MCF 10A (cell line): Measurements from ENCODE around the gene PPP6R2. TPM values are rescaled to one million over a fixed set of nuclear protein-coding genes. Genes with fewer than 3 reads are reported as not detected.

Experiments used
- BruUV-seq: library from RNA; stranded (reverse); fragments of 400-500 nt; replicated peaks from 2 replicates; lab custom pipeline; 2021; lab: Mats Ljungman, UMichigan
- CTCF ChIA-PET: fragments of 300-600 bp; sonication (Branson Sonifier 250); formaldehyde crosslinking; extraction: SDS; loops from one replicate; lab custom pipeline; 2021; ENCODE audit warnings: antibody characterized with exemption, inconsistent platforms; lab: Yijun Ruan, JAX
- POLR2A ChIA-PET: fragments of 300-600, 350-650 bp; sonication (Branson Sonifier 250); formaldehyde crosslinking; extraction: SDS; loops from one replicate; lab custom pipeline; 2020; ENCODE audit warnings: antibody characterized with exemption, inconsistent platforms; lab: Yijun Ruan, JAX
- DNase-seq: peaks from one replicate; pipeline ENCODE4 v3.0.0-alpha.2; 2018; ENCODE audit not compliant: unreplicated experiment
- H3K27ac Mint-ChIP-seq: one replicate; pipeline ENCODE4 v1.8.0; 2022; ENCODE audit warnings: mild to moderate bottlenecking, low read depth, mixed read lengths; ENCODE audit not compliant: unreplicated experiment
- H3K27me3 Mint-ChIP-seq: one replicate; pipeline ENCODE4 v1.8.0; 2022; ENCODE audit warnings: mixed read lengths; ENCODE audit not compliant: insufficient read depth, unreplicated experiment
- H3K36me3 Mint-ChIP-seq: one replicate; pipeline ENCODE4 v1.8.0; 2022; ENCODE audit warnings: mild to moderate bottlenecking, moderate library complexity, mixed read lengths; ENCODE audit not compliant: insufficient read depth, unreplicated experiment
- H3K4me1 Mint-ChIP-seq: one replicate; pipeline ENCODE4 v1.8.0; 2022; ENCODE audit warnings: mixed read lengths; ENCODE audit not compliant: insufficient read depth, unreplicated experiment
- H3K4me3 Mint-ChIP-seq: one replicate; pipeline ENCODE4 v1.8.0; 2022; ENCODE audit warnings: mild to moderate bottlenecking, moderate library complexity, mixed read lengths; ENCODE audit not compliant: unreplicated experiment
- H3K9me3 Mint-ChIP-seq: one replicate; pipeline ENCODE4 v1.8.0; 2022; ENCODE audit warnings: mixed read lengths; ENCODE audit not compliant: unreplicated experiment
- intact Hi-C: fragments of 100-400 bp; cut with micrococcal nuclease; formaldehyde crosslinking; loops from 2 replicates; pipeline ENCODE4 v1.14.1; 2022
- total RNA-seq: library from RNA; stranded (reverse); gene quantifications from 2 replicates; pipeline ENCODE4 v1.2.3, GENCODE V29; 2022
- TF ChIP-seq, protein P1 (sequence below): fragments of 200-600 bp; IDR thresholded peaks from one replicate; pipeline ENCODE4 v1.8.0; 2022; ENCODE audit warnings: antibody characterized with exemption, mild to moderate bottlenecking; ENCODE audit not compliant: unreplicated experiment

The PPP6R2 gene
- total RNA-seq, 1 experiment from 2014 or later, result 30.1 TPM

DNA sequence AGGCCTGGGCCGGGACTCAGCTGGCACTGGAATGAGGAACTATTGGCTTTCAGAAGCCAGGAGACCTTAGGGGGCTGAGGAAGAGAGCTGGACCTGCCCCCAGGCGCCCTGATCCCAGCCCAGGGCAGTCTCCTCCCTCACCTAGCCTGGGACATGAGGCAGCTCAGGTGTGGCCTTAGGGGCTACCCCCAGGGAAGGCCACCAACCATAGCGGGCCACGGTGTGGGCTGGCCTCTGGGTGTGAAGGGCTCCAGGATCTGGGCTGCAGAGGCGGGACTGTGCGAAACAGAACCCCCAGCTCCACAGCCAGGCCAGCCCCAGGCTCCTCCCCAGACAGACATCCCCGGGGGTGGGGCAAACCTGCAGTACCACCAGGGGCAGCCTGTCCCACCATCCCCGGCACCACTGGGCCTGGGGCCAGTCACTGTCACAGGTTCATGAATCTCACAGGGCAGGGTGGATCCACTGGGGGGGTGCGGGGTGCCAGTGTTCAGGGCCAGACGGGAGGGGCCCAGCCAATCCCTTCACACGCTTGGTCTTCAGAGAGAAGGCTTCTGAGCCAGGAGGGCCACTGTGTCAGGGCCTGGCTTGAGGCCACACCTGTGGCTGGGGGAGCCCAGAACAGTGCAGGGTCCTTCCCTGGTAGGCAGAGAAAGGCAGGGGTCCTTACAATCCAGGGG, 39.1 kb upstream of the PPP6R2 start:
- no peaks in the 10 kb centered on the region for H3K9me3 Mint-ChIP-seq
- peak overlapping the region; percentile 87 for H3K27ac Mint-ChIP-seq
- H3K4me1 Mint-ChIP-seq, result peaks cover 33% of the 10 kb centered on the region
- H3K36me3 Mint-ChIP-seq, result peaks cover 40% of the 10 kb centered on the region
- POLR2A ChIA-PET, result interaction anchor here (0.6 to 6.6 kb wide), 9 partner anchors 11 to 353 kb away, joined by 3 to 73 read pairs (median 5); partner anchors contain the start of genes DENND6B, HDAC10 and SCO2
- CTCF ChIA-PET, result interaction anchor here (0.6 to 3.9 kb wide), 13 partner anchors 10 to 316 kb away, joined by 3 to 19 read pairs (median 6); partner anchors contain the start of gene HDAC10
- peak overlapping the region; percentile 81 for H3K4me3 Mint-ChIP-seq
- TF ChIP-seq, protein P1, sequence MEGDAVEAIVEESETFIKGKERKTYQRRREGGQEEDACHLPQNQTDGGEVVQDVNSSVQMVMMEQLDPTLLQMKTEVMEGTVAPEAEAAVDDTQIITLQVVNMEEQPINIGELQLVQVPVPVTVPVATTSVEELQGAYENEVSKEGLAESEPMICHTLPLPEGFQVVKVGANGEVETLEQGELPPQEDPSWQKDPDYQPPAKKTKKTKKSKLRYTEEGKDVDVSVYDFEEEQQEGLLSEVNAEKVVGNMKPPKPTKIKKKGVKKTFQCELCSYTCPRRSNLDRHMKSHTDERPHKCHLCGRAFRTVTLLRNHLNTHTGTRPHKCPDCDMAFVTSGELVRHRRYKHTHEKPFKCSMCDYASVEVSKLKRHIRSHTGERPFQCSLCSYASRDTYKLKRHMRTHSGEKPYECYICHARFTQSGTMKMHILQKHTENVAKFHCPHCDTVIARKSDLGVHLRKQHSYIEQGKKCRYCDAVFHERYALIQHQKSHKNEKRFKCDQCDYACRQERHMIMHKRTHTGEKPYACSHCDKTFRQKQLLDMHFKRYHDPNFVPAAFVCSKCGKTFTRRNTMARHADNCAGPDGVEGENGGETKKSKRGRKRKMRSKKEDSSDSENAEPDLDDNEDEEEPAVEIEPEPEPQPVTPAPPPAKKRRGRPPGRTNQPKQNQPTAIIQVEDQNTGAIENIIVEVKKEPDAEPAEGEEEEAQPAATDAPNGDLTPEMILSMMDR, result no peak
- no peaks in the 10 kb centered on the region for H3K27me3 Mint-ChIP-seq
- peak; percentile 36 for DNase-seq
- intact Hi-C loops, result loop anchor here (1.0 kb wide), 1 partner anchor 22 kb away; no protein-coding TSS in a partner anchor
- BruUV-seq, result no TSS peak

DNA sequence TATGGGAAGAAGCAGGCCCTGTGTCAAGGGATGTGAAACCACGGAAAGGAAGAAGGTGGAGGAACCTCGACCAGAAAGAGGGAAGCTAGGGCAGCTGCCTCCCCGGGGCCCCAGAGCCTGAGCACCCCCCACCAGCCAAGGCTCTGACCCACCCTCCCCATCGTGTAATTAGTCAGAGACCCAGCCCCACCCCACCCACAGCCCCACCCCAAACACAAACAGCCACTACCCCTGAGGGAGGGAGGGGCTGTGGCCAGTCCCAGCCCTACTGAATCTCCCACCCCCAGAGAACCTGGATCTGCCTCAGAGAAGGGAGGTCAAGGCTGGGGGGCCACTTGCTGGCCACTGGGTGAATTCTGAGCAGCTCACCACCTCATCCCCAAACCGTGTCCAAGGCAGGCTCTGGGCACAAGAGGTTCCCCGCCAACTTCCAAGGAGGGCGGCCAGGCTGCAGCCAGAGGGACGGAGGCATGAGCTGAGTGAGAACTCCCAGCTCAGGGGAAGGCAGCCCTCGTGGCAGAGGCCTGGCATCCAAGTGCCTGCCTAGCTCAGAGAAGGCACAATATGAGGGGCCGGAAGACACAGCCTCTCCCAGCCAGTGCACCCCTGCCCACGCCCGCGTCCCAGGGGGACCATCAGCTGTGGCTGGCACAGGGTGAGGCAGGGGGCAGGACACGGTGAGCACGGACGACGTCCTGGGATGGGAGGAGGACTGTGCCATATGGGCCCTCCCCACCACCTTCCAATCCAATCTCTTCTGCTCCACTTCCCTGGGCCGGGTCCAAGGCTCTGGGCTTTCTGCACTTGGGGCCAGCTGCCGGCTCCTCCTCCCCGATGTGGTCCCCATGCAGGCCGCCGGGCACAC, 38.4 kb upstream of the PPP6R2 start:
- H3K4me3 Mint-ChIP-seq, result peak overlapping the region; percentile 81
- peaks cover 33% of the 10 kb centered on the region for H3K4me1 Mint-ChIP-seq
- TF ChIP-seq, protein P1, result no peak
- no peaks in the 10 kb centered on the region for H3K27me3 Mint-ChIP-seq
- H3K9me3 Mint-ChIP-seq, result no peaks in the 10 kb centered on the region
- intact Hi-C loops, result loop anchor here (1.0 kb wide), 1 partner anchor 22 kb away; no protein-coding TSS in a partner anchor
- H3K27ac Mint-ChIP-seq, result peak overlapping the region; percentile 87
- BruUV-seq, result no TSS peak
- peaks cover 40% of the 10 kb centered on the region for H3K36me3 Mint-ChIP-seq
- ChIA-PET POLR2A (interaction anchor here (0.9 to 6.6 kb wide), 12 partner anchors 12 to 278 kb away, joined by 3 to 73 read pairs (median 9); partner anchors contain the start of genes CHKB, DENND6B, HDAC10 and MAPK12), CTCF (interaction anchor here (0.6 to 3.9 kb wide), 14 partner anchors 10 to 315 kb away, joined by 3 to 15 read pairs (median 5); partner anchors contain the start of gene HDAC10)
- peak; percentile 72 for DNase-seq

DNA sequence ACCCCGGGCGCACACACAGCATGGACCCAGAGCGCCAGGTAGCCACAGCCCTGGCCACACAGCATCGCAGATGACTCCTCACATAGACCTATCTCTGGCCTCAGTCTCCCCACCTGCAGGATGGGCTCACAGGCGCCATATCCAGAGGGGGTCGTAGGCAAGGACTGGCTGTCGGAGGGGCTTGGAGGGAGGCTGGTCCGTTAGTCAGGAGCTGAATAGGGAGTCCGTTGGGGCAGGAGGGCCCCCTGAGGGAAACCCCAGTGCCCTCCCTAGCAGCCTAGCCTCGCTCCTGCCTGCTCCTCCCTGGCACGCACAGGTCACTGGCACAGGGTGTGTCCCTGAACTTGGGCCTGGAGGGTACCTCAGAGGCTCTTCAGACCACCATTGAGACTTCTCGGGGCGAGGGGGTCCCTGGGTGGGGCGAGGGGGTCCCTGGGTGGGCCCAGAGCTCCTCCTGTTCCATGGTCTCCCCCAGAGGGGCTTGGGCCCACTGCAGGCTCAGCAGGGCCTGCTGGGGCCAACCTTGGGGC, 37.7 kb upstream of the PPP6R2 start:
- intact Hi-C loops, result no loop called here
- peaks cover 40% of the 10 kb centered on the region for H3K36me3 Mint-ChIP-seq
- no peak for DNase-seq
- H3K27me3 Mint-ChIP-seq, result no peaks in the 10 kb centered on the region
- no peaks in the 10 kb centered on the region for H3K9me3 Mint-ChIP-seq
- H3K4me3 Mint-ChIP-seq, result peak overlapping the region; percentile 81
- TF ChIP-seq, protein P1, result no peak
- ChIA-PET CTCF (interaction anchor here (0.6 to 3.9 kb wide), 6 partner anchors 12 to 91 kb away, joined by 3 to 15 read pairs (median 6); partner anchors contain the start of gene HDAC10), POLR2A (interaction anchor here (0.6 to 6.6 kb wide), 19 partner anchors 8 to 277 kb away, joined by 3 to 73 read pairs (median 5); partner anchors contain the start of genes CHKB, DENND6B, HDAC10 and MAPK12)
- peak overlapping the region; percentile 87 for H3K27ac Mint-ChIP-seq
- no TSS peak for BruUV-seq
- H3K4me1 Mint-ChIP-seq, result peaks cover 33% of the 10 kb centered on the region
